NCI-H2227 (cell line): ENCODE measurements around the gene UBE2L3.
"Not testable (repeated sequence)": the region's sequence is repeated elsewhere in the genome, so short reads cannot be mapped to it uniquely, and the experiment has no call there.

Experiments
- DNase-seq: peaks from one replicate; lab custom pipeline; 2025; ENCODE audit not compliant: unreplicated experiment; lab: John Stamatoyannopoulos, UW

Gene UBE2L3

GRCh38 chr22:21570398-21570797 lies 2.9 kb downstream of the UBE2L3 start:
- DNase-seq: no peak

GRCh38 chr22:21571679-21572078 lies 4.2 kb downstream of the UBE2L3 start:
- no peak for DNase-seq

- no peak for DNase-seq
Measured at GRCh38 chr22:21573293-21573734, 5.8 kb downstream of the UBE2L3 start.

GRCh38 chr22:21573750-21574494 lies 6.4 kb downstream of the UBE2L3 start:
- no peak for DNase-seq

GRCh38 chr22:21579474-21579851 lies 11.9 kb downstream of the UBE2L3 start:
- no peak for DNase-seq

- DNase-seq: not testable (repeated sequence)
Measured at GRCh38 chr22:21580623-21581007, 13.1 kb downstream of the UBE2L3 start.

- DNase-seq: not testable (repeated sequence)
Measured at GRCh38 chr22:21581009-21581713, 13.6 kb downstream of the UBE2L3 start.

GRCh38 chr22:21582801-21583740 lies 15.6 kb downstream of the UBE2L3 start:
- DNase-seq: no peak

GRCh38 chr22:21585389-21585788 lies 17.9 kb downstream of the UBE2L3 start:
- DNase-seq: no peak

GRCh38 chr22:21587803-21588611 lies 20.5 kb downstream of the UBE2L3 start:
- no peak for DNase-seq

- DNase-seq: no peak
Measured at GRCh38 chr22:21589396-21589795, 21.9 kb downstream of the UBE2L3 start.

- no peak for DNase-seq
Measured at GRCh38 chr22:21590809-21591641, 23.5 kb downstream of the UBE2L3 start.

- no peak for DNase-seq
Measured at GRCh38 chr22:21591695-21592094, 24.2 kb downstream of the UBE2L3 start.

GRCh38 chr22:21592422-21592821 lies 24.9 kb downstream of the UBE2L3 start:
- no peak for DNase-seq

- DNase-seq: peak; percentile 15
Measured at GRCh38 chr22:21593406-21594232, 26.1 kb downstream of the UBE2L3 start.

GRCh38 chr22:21594865-21595452 lies 27.4 kb downstream of the UBE2L3 start:
- no peak for DNase-seq

GRCh38 chr22:21596356-21597135 lies 29.0 kb downstream of the UBE2L3 start:
- DNase-seq: not testable (repeated sequence)

GRCh38 chr22:21598302-21598701 lies 30.8 kb downstream of the UBE2L3 start:
- DNase-seq: no peak
